AG20443 (cell line): ENCODE data around the gene RASGEF1C.
A peak's percentile ranks its signal among the peaks of the same experiment; 100 is the strongest.
"Not testable (repeated sequence)": the region's sequence is repeated elsewhere in the genome, so short reads cannot be mapped to it uniquely, and the experiment has no call there.

Experiments
- DNase-seq: peaks from one replicate; pipeline ENCODE4 v3.0.0; 2012; ENCODE audit warnings: low spot score, mixed read lengths

RASGEF1C gene

DNA sequence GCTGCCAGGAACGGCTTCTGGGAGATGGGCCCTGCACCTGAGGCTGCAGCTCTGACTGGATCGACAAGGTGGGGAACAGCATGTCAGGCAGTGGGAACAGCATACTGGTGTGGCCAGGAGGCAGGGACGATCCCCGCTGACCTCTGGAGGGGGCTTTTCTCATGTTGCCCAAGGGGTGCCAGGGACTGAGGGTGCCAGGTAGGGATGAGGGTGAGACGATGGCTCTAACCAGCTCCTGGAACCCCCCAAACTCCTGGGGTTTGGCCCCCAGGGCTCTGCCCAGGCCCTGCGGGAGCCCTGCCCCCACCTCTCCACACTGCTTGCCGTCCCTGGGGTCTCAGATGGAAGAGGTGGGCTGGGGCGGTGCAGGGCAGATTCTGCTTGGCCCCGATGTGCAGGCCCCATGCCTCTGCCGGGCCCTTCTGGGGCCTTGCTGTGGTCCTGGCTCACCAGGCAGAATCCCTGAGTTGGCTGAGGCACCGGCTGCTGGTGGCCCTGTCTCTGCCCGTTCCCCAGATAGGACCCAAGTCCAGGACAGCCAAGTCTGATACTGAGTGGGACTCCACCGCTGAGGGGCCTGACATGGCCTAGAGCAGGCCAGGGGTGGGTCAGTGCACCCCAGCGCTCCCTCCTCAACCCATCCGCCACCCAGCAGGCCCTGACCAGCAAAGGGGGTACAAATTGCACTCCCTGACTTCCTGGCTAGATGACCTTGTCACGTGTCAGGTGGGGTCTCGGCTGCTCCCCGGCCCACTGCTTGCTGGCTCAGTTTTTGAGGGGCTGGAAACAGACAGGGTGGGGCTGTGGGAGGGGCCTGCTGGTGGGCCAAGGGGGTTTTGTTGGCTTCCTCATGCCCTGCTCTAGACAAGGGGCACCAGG lies 109.0 kb downstream of the RASGEF1C start:
- peak; percentile 3 for DNase-seq

DNA sequence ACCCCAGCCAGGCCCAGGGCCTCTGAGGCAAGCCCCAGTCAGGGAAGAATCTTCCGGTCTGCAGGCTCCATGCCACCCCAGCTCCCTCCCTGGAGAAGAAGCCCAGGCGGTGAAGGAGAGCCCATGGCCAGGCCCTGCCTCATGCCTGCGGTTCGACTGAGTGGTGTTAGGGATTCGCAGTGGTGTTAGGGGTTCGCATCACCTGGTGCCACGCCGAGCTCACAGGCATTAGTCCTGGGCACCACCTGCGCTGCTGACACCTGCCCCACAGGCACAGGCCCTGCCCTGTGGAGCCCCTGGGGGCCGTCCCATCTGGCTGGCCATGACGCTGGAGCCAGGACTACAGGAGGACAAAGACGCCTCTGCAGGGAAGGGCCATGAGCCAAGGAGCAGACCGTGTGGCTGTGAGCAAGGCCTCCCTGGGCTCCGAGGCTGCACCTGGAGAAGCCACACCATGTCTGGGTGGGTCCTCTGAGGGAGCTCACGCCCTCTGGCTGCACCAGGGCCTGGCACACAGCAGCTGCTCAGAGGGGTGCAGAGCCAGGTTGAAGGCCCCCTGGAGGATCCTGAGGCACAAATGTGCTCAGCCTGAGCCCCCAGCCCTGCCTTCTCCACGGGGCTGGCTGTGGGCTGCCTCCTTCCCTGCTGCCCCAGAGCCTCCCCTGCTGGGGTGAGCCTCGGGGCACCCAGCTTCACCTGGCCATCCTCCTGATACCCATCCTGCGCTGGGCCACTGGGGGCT lies 109.8 kb downstream of the RASGEF1C start:
- DNase-seq: peak; percentile 5

DNA sequence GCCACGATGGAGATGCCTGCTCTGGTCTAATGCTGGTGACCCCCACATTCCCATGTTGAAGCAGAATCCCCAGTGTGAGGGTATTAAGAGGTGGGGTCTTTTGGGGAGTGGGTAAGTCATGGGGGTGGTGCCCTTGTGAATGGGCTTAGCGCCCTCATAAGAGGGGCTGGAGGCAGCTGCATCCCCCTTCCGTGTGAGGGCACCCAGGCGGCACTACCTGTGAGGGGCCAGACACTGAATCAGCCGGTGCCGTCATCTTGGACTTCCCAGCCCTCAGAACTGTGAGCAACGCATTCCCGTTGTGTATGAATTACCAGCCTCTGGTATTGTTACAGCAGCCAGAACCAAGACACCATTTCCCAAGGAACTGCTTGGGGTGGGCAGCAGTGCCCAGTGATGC lies 110.5 kb downstream of the RASGEF1C start:
- DNase-seq: no peak

DNA sequence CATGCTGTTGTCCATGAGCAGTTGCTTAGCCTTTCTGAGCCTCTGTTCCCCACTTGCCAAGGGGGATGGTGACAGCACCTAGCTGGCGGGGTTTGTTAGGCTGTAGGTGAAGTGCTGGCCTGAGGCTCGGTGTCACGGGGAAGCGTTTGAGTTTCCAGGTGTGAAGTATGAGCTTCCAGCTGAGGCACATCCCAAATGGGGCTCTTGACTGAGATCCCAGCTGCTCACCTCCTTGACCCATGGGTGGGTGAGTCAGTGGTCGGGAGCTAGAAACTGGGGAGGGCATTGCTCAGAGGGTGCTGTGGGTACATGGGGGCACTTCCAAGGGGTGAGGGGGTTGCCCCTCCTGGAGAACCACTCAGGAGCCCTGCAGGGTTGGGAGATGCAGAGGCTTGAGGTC lies 111.1 kb downstream of the RASGEF1C start:
- no peak for DNase-seq

DNA sequence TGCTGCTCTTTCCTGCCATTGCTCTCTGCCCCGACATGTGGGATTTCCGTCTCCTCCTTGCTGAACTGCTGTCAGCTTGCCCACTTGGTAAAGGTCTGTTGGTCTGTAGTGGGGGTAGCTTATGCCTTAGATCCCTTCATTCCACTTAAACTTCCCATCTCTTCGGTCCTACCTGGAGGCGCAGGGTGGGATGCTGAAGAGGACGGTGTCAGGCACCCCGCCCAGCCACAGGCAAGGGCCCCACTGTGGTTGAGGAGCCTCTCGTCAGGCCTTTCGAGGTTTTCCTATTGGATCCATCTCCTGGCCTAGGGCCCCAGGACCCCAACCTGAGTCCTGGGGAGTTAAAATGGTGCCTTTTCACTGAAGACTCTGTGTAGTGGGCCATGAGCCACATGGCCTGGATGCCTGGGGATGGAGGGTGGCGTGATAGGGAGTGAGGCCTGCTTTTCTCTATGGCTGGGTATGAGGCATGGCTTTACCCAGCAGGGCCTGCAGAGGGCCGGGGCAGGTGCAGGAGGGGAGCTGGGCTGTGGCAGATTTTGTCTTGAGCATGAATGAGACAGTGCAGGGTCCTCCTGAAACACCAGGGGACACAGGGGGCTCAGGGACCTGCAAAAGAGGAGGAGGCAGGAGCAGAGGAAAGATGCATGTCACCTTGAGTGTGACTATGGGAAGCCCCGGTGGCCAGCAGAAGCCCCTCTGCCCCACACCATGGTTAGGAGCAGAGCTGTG lies 111.7 kb downstream of the RASGEF1C start:
- no peak for DNase-seq

DNA sequence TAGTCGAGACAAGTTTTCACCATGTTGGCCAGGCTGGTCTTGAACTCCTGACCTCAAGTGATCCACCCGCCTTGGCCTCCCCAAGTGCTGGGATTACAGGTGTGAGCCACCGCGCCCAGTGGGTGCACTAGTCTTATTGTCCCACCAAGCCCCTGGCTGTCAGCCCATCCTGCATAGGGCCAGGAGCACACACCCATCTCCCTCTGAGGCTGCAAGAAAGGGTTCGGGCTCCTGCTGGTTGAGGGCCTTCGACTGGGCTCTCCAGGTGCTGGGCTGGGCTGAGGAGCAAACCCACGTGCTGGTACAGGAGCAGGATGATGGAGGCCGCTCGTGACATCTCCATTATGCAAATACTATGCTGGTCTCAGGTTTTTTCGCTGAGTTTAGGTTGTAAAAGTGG lies 112.4 kb downstream of the RASGEF1C start:
- DNase-seq: no peak

DNA sequence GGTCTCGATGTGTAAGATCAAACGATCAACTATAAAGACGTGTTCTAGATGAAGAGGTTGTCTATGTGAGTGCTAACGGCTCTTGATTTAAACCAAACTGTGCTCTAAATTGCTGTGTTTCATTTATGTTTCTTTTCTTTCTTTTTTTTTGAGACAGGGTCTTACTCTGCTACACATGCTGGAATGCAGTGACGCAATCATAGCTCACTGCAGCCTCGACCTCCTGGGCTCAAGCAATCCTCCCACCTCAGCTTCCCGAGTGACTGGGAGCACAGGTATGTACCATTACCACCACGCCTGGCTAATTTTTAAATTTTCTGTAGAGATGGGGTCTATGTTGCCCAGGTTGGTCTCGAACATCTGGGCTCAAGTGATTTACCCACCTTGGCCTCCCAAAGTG lies 113.5 kb downstream of the RASGEF1C start:
- DNase-seq: no peak

DNA sequence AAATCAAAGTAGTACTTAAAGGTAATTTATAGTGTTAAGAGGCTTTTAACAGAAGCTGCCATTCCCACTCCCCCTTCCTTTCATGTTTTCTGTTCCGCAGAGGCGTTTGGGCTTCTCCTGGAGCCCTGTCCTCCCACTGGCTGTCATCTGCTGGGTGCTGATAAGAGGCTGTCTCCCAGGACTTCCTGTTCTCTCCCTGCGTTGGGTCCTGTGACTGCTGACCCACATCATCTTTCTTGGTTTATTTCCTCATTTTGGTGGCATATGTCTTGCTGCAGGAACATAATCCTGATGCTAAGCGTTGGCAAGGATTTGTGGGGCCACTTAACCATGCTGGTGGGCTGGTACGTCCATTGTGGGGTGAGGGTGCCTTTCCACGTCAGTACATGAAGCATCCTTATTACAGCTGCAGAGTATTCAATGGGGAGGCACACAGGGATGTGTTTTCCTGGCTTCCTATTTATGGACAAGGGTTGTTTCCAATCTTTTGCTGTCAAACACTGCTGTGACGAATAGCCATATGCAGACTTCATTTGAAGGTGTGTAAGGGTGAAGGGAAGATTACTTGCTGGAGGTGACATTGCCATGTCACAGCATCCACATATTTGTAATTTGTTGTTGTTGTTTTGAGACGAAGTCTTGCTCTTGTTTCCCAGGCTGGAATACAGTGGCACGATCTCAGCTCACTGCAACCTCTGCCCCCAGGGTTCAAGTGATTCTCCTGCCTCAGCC lies 115.2 kb downstream of the RASGEF1C start:
- DNase-seq: no peak

DNA sequence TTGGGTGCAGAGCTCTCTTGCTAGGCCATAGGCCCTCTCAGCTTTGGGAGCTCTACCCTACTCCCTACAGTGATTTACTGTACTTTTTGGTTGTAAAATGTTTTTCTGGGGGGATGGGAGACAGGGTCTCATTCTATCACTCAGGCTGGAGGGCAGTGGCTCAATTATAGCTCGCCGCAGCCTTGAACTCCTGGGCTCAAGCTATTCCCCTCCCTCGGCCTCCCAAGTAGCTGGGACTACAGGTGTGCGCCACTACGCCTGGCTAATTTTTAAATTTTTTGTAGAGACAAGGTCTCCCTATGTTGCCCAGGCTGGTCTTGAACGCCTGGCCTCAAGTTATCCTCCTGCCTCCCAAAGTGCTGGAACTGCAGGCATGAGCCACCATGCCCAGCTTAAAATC lies 115.8 kb downstream of the RASGEF1C start:
- no peak for DNase-seq

DNA sequence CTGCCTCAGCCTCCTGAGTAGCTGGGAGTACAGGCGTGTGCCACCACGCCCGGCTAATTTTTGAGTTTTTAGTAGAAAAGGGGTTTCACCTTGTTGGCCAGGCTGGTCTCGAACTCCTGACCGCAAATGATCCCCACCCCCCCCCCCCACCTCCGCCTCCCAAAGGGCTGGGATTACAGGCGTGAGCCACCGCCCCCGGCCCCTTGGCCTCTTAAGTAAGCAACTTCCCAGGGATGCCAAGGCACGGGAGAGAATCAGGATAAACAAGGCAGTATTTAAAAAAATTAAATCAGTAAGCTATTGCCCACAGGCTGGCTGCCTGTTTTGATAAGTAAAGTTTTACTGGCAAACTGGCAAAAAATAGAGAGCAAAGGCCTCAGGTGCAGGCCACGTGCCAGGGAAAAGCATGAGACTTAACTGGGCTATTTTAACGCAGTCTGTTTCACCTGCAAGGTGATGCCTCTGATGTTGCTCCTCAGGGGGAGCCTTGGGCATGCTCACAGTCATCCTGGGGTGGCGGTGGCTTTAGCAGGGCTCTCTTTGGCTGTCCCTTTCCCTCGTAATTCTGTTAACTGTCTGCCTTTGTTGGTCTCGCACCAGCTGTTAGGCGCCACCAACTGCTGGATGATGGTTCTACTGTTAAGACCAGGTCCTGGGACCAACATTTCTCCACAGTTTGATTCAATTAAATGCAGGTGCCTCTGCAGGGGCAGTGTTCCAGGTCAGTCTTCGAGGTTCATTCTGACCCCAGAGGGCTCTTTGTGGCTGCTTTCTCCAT lies 118.1 kb downstream of the RASGEF1C start:
- DNase-seq: peak; percentile 36

DNA sequence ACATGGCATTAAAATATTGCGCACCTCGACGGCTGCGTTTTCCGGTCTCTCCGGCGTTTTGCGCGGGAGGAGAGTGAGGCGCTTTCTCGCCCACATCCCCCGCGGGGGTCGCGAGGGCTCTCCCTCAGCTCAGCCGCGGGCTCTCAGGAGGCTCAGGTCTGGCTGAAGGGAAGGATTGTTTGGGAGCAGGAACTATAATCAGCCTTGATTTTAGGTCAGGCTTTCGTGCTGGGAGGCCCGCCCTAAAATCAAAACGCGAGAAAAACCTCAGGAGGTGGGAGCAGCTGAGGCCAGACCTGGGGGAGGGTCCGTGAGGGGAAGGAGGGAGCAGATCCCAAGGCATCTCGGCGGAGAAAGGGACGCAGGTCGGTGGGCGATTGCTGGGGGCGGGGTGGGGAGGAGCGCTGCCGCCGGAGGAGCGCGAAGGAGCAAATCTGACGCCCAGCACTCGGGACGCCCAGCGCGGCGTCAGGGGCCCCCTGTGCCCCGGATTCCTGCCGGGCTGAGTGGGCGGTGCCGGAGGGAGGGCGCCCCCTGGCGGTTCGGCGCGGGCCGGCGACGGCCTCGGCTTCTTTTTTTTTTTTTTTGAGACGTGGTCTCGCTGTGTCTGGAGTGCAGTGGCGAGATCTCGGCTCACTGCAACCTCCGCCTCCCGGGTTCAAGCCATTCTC lies 118.8 kb downstream of the RASGEF1C start:
- DNase-seq: peak; percentile 91

DNA sequence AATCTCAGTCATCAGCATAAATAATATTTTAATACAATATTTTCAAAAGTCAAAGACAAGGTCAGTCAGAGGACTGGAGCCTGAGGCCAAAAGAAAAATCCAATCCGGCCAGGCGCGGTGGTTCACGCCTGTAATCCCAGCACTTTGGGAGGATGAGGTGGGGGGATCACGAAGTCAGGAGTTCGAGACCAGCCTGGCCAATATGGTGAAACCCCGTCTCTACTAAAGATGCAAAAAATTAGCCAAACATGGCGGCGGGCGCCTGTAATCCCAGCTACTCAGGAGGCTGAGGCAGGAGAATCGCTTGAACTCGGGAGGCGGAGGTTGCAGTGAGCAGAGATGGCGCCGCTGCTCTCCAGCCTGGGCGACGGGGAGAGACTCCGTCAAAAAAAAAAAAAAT lies 119.4 kb downstream of the RASGEF1C start:
- DNase-seq: not testable (repeated sequence)

DNA sequence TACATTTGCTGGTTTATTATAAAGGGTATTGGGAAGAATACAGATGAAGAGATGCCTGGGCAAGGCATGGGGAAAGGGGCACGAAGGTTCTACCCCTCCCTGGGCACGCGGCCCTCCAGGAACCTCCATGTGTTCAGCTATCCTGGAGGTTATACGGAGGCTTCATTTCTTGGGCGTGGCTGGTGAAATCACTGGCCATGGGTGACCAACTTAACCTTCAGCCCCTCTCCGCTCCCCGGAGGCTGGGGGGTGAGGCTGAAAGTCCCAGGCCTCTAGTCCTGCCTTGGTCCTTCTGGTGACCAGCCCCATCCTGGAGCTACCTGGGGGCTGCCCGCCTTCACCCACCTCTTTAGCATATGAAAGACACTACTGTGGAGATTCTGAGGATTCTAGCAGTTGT lies 120.5 kb downstream of the RASGEF1C start:
- DNase-seq: no peak

DNA sequence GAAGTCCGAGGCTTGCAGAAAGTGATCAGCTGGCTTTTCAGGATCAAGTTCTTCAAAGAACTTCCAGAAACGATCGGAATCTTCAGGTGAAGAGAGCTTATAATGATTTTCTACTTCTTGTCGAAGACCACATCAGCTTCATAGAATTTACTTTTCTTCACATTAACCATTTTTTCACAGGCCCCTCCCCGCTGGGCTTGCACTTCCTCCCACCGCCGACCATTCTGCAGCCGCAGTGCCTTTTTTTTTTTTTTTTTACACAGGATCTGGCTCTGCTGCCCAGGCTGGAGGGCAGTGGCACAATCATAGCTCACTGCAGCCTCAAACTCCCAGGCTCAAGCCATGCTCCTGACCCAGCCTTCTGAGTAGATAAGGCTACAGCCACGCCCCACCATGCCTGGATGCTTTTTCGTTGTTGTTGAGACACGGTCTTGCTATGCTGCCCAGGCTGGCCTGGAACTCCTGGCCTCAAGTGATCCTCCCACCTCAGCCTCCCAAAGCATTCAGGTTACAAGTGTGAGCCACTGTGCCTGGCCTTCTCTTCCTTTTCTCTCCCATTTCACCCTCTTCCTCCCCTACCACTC lies 122.1 kb downstream of the RASGEF1C start:
- no peak for DNase-seq

DNA sequence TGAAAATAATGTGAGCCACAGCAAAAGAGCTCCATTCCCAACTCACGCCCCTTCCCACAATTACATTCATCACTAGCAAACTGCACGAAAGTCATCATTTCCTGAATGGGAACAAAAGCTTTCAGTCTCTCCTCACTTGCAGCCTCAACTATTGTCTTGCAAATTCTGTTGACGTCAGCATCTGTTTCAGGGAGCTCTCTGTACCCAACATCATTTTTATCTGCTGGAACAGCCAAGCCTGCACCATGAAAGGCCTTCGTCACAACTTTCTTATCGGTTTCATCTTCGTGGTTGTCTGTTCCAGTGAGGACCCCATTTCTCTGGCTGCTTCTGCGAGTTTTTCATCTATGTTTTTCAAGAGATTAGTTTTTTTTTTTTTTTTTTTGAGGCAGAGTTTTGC lies 123.2 kb downstream of the RASGEF1C start:
- no peak for DNase-seq

DNA sequence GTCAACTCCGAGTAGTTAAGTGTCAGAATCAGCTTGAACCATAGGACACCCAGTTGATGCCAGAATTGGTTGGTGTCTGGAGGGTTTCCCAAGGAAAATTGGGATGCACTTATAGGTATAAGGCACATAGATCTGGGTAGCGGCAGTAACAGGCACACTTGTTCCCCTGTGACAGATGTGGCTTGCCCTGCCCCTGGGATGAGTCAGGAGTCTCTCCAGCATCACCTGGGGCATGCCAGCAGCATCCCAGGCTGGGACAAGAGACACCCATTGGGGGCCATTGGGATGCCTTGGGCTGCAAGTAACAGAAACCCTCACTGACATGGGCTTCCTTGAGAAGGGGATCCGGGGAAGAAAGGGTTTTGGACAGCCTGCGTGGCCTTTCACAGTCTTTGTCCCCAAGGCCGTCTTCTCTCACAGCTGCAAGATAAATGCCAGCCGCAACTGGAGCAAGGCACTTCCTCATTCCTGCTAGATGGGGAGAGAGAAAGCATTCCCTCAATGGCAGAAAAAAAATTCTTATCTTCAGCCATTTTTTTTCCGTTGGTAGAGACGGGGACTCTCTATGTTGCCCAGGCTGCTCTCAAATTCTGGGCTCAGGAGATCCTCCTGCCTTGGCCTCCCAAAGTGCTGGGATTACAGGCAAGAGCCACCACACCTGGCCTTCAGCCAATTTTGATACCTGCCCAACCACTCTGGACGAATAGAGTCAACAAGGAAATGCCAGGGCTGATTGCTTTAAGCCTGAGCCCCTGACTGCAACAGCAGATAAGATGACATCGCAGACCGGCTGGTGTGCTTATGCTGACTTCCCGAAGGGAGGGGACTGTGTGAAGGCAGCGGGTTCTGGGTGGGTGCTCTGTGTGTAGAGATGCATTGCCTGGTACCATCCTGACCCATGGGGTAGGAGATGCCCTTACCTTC lies 124.1 kb downstream of the RASGEF1C start:
- DNase-seq: no peak

DNA sequence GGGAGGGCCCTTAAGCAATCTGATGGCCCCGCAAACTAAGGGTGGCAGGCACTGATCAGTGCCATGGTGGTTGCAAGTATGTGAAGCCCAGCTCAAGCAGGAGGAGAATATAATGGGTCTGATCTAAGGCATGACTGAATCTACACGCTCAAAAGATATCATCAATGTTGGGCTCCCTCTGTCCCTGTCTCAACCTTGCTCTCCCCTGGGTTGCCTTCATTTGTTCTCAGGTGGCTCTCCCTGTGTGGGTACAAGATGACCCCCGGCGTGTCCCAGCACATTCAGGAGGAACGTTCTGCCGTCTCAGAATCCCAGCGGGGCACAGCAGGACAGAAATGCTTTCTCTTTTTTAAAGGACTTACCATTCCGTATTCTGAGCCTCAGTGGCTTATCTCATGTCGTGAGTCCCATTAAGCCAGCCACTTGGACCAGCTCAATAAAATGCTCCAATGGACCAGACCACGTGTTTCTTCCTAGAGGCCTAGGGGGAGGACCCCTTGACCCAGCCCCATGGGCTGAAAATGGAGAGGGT lies 125.4 kb downstream of the RASGEF1C start:
- no peak for DNase-seq

DNA sequence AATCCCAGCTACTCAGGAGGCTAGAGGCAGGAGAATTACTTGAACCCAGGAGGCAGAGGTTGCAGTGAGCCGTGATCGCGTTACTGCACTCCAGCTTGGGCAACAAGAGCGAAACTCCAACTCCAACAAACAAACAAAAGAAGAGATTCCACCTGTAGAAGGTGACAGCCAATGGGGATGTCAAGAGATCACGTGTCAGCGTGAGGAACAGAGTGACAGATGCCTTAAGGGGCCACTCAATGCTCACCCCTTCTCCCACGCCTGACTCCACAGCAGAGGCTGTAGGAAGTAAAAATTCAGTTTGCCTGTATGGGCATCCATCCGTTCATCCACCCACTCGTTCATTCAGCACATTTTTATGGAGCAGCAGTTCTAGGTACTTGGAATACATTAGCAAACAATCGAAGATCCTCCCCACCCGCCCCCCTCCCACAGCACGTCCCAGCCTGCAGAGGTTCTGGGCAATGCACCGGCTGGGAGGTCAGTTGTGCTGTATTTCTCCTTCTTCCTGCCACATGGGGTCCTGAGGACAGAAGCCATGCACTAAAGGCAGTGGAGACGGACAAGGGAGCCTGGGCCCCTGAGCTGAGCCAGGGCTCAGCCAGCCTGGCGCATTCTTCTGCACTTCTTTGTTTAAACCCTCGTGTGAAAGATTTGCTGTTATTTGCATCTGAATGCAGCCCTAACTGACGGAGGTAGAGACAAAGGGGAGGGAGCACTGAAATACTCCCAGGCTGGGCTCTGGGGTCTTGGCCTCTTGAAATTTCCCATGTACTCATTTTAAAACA lies 126.2 kb downstream of the RASGEF1C start:
- DNase-seq: no peak
